Measurements from ENCODE around the gene ZBTB12. TPM values are rescaled to one million over a fixed set of nuclear protein-coding genes. Genes with fewer than 3 reads are reported as not detected.

Gene ZBTB12
- total and polyA plus RNA-seq, 2 of the 13 experiments (the other 11 are each of a cell fraction or from before 2014, with no cell fraction given), result 4.8 to 6.0 TPM

DNA sequence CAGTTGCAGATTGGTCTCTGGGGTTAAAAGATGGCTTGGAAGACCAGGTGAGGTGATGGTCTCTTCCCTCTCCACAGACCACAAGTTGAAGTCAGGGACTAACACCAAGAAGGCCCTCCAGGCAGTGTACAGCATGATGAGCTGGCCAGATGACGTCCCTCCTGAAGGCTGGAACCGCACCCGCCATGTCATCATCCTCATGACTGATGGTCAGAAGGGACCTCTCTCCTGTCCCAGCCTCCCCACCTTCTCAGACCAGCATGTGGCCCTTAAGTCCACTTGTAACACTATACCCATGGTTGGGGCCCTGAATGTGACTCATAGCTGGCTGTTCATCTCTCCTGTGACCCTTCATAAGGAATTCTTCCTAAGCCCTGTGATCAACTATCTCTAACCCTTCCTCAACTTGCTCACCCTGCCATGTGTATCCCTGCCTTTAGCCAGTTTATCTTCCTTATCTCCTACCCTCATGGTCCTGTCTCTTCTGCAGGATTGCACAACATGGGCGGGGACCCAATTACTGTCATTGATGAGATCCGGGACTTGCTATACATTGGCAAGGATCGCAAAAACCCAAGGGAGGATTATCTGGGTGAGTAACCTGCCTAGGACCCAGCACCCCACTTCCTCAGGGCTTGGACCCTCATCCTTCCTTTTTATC lies 47.0 kb upstream of the ZBTB12 start (continued):
- TF ChIP-seq, protein P1, sequence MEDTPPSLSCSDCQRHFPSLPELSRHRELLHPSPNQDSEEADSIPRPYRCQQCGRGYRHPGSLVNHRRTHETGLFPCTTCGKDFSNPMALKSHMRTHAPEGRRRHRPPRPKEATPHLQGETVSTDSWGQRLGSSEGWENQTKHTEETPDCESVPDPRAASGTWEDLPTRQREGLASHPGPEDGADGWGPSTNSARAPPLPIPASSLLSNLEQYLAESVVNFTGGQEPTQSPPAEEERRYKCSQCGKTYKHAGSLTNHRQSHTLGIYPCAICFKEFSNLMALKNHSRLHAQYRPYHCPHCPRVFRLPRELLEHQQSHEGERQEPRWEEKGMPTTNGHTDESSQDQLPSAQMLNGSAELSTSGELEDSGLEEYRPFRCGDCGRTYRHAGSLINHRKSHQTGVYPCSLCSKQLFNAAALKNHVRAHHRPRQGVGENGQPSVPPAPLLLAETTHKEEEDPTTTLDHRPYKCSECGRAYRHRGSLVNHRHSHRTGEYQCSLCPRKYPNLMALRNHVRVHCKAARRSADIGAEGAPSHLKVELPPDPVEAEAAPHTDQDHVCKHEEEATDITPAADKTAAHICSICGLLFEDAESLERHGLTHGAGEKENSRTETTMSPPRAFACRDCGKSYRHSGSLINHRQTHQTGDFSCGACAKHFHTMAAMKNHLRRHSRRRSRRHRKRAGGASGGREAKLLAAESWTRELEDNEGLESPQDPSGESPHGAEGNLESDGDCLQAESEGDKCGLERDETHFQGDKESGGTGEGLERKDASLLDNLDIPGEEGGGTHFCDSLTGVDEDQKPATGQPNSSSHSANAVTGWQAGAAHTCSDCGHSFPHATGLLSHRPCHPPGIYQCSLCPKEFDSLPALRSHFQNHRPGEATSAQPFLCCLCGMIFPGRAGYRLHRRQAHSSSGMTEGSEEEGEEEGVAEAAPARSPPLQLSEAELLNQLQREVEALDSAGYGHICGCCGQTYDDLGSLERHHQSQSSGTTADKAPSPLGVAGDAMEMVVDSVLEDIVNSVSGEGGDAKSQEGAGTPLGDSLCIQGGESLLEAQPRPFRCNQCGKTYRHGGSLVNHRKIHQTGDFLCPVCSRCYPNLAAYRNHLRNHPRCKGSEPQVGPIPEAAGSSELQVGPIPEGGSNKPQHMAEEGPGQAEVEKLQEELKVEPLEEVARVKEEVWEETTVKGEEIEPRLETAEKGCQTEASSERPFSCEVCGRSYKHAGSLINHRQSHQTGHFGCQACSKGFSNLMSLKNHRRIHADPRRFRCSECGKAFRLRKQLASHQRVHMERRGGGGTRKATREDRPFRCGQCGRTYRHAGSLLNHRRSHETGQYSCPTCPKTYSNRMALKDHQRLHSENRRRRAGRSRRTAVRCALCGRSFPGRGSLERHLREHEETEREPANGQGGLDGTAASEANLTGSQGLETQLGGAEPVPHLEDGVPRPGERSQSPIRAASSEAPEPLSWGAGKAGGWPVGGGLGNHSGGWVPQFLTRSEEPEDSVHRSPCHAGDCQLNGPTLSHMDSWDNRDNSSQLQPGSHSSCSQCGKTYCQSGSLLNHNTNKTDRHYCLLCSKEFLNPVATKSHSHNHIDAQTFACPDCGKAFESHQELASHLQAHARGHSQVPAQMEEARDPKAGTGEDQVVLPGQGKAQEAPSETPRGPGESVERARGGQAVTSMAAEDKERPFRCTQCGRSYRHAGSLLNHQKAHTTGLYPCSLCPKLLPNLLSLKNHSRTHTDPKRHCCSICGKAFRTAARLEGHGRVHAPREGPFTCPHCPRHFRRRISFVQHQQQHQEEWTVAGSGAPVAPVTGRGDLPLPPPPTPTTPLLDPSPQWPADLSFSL (CRISPR knock-in tag; IDR thresholded peaks at IDR 0.05), result no peak
- peak; percentile 73 for TF ChIP-seq CEBPB (IDR thresholded peaks at IDR 0.05; ENCODE audit: borderline replicate concordance, low read depth, low read length)
- no peak for TF ChIP-seq CBX1 (IDR thresholded peaks at IDR 0.05; ENCODE audit: low read depth)
- TF ChIP-seq HIVEP1 (CRISPR knock-in tag; IDR thresholded peaks at IDR 0.05), result no peak
- no peak for TF ChIP-seq ZNF382 (CRISPR knock-in tag; IDR thresholded peaks at IDR 0.05; ENCODE audit: borderline replicate concordance)
- no peak for TF ChIP-seq HHEX (CRISPR knock-in tag; IDR thresholded peaks at IDR 0.05)
- TF ChIP-seq IKZF4 (CRISPR knock-in tag; IDR thresholded peaks at IDR 0.05; ENCODE audit: borderline replicate concordance, low read depth, not compliant biosample characterization), result no peak
- no peak for TF ChIP-seq KIAA2018 (CRISPR knock-in tag; IDR thresholded peaks at IDR 0.05; ENCODE audit: borderline replicate concordance)
- TF ChIP-seq, protein P2, sequence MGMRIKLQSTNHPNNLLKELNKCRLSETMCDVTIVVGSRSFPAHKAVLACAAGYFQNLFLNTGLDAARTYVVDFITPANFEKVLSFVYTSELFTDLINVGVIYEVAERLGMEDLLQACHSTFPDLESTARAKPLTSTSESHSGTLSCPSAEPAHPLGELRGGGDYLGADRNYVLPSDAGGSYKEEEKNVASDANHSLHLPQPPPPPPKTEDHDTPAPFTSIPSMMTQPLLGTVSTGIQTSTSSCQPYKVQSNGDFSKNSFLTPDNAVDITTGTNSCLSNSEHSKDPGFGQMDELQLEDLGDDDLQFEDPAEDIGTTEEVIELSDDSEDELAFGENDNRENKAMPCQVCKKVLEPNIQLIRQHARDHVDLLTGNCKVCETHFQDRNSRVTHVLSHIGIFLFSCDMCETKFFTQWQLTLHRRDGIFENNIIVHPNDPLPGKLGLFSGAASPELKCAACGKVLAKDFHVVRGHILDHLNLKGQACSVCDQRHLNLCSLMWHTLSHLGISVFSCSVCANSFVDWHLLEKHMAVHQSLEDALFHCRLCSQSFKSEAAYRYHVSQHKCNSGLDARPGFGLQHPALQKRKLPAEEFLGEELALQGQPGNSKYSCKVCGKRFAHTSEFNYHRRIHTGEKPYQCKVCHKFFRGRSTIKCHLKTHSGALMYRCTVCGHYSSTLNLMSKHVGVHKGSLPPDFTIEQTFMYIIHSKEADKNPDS (CRISPR knock-in tag; IDR thresholded peaks at IDR 0.05), result no peak
- TF ChIP-seq CEBPG (CRISPR knock-in tag; IDR thresholded peaks at IDR 0.05), result peak; percentile 65; the same call in 1 of the 2 replicates
- TF ChIP-seq HMGA1 (CRISPR knock-in tag; conservative IDR thresholded peaks at IDR 0.05), result no peak
- TF ChIP-seq GTF3A (CRISPR knock-in tag; conservative IDR thresholded peaks at IDR 0.05), result no peak
- 0 out of 2 replicates have a peak, but pooled peaks have one; percentile 12 for TF ChIP-seq SAP130 (CRISPR knock-in tag; IDR thresholded peaks at IDR 0.05; ENCODE audit: low read depth)

Data from HepG2 (cell line).